OCI-LY7 (cell line): ENCODE data around the gene CEND1. TPM values are rescaled to one million over a fixed set of nuclear protein-coding genes. Genes with fewer than 3 reads are reported as not detected.

Experiments used
- BruUV-seq: library from RNA; stranded (reverse); fragments of 400-500 nt; replicated peaks from 2 replicates; lab custom pipeline; 2021; lab: Mats Ljungman, UMichigan
- CTCF ChIA-PET: fragments of 300-600 bp; sonication (Branson Sonifier 250); formaldehyde crosslinking; loops from one replicate; lab custom pipeline; 2022; ENCODE audit warnings: antibody characterized with exemption; ENCODE audit not compliant: unreplicated experiment; lab: Charles Lee
- POLR2A ChIA-PET: fragments of 300-600 bp; sonication (Branson Sonifier 250); formaldehyde crosslinking; loops from one replicate; lab custom pipeline; 2022; ENCODE audit warnings: antibody characterized with exemption; lab: Charles Lee
- DNase-seq: peaks from one replicate; pipeline ENCODE4 v3.0.0-alpha.2; 2015; ENCODE audit warnings: low spot score
- H2AFZ ChIP-seq: fragments of 200-600 bp; sonication (generic), shearing (Covaris generic); 2 replicates; pipeline ENCODE4 v1.6.1; 2014; ENCODE audit warnings: mild to moderate bottlenecking, antibody characterized with exemption, low read length, moderate library complexity
- H3K27ac ChIP-seq: fragments of 200-600 bp; sonication (generic); 2 replicates; pipeline ENCODE4 v1.5.1; 2014; ENCODE audit warnings: mixed run types, low read depth, mild to moderate bottlenecking, moderate library complexity, low read length, inconsistent platforms; ENCODE audit not compliant: poor library complexity, severe bottlenecking
- H3K36me3 ChIP-seq: fragments of 200-600 bp; sonication (generic); 2 replicates; pipeline ENCODE4 v1.6.1; 2014; ENCODE audit warnings: mild to moderate bottlenecking, antibody characterized with exemption, low read length, moderate library complexity, mixed read lengths; ENCODE audit not compliant: insufficient read depth
- H3K4me1 ChIP-seq: fragments of 200-600 bp; sonication (generic); 2 replicates; pipeline ENCODE4 v1.5.1; 2014; ENCODE audit warnings: mild to moderate bottlenecking, low read length; ENCODE audit not compliant: insufficient read depth, poor library complexity, severe bottlenecking
- H3K4me2 ChIP-seq: fragments of 200-600 bp; sonication (generic); 2 replicates; pipeline ENCODE4 v1.6.1; 2014; ENCODE audit warnings: mild to moderate bottlenecking, low read length
- H3K4me3 ChIP-seq: fragments of 200-600 bp; sonication (generic); 2 replicates; pipeline ENCODE4 v1.5.1; 2014; ENCODE audit warnings: mild to moderate bottlenecking, low read depth, low read length; ENCODE audit not compliant: poor library complexity, severe bottlenecking
- H3K79me2 ChIP-seq: fragments of 200-600 bp; sonication (generic); 2 replicates; pipeline ENCODE4 v1.6.1; 2016; ENCODE audit warnings: low read depth, mild to moderate bottlenecking, low read length, moderate library complexity, mixed read lengths; ENCODE audit not compliant: insufficient read depth
- H3K9me2 ChIP-seq: fragments of 200-600 bp; sonication (generic); 2 replicates; pipeline ENCODE4 v1.6.1; 2016; ENCODE audit warnings: mild to moderate bottlenecking, low read length, mixed read lengths; ENCODE audit not compliant: insufficient read depth
- H3K9me3 ChIP-seq: fragments of 200-600 bp; sonication (generic); 2 replicates; pipeline ENCODE4 v1.6.1; 2014; ENCODE audit warnings: mild to moderate bottlenecking, mixed run types, low read length, mixed read lengths
- H4K20me1 ChIP-seq: fragments of 200-600 bp; sonication (generic); 2 replicates; pipeline ENCODE4 v1.6.1; 2014; ENCODE audit warnings: mild to moderate bottlenecking, antibody characterized with exemption, low read length, moderate library complexity, mixed read lengths; ENCODE audit not compliant: insufficient read depth
- CTCF ChIP-seq: fragments of 200-600 bp; sonication (generic); conservative IDR thresholded peaks from 2 replicates; pipeline ENCODE4 v1.5.1; 2014; ENCODE audit warnings: mild to moderate bottlenecking, antibody characterized with exemption, low read length, moderate library complexity, mixed read lengths
- EZH2phosphoT487 ChIP-seq: fragments of 200-600 bp; sonication (generic); IDR thresholded peaks from 2 replicates; pipeline ENCODE4 v1.6.1; 2018; ENCODE audit warnings: low read depth, borderline replicate concordance, mild to moderate bottlenecking, mixed run types, antibody characterized with exemption, low read length, moderate library complexity, mixed read lengths
- intact Hi-C: fragments of 100-400 bp; cut with micrococcal nuclease; formaldehyde crosslinking; loops from one replicate; pipeline ENCODE4 v1.10.0; 2022; ENCODE audit not compliant: unreplicated experiment
- total RNA-seq, 2 experiments: library from RNA; depleted of rRNA in 1 of 2; stranded (reverse); fragments of >200 nt in 1 of 2; shearing (Covaris generic) in 1 of 2; gene quantifications; 2 replicates each; pipeline ENCODE4 v1.2.3, GENCODE V29; 2014 to 2022

The CEND1 gene
- total RNA-seq, 2 experiments from 2014 or later = 17.5 to 32.5 TPM

- TF ChIP-seq CTCF = no peak
- no peak for TF ChIP-seq EZH2phosphoT487
- CTCF ChIA-PET = no interaction called here
- H3K79me2 ChIP-seq = no peaks in the 10 kb centered on the region
- no peak for DNase-seq
- H3K36me3 ChIP-seq = peaks cover 88% of the 10 kb centered on the region
- H4K20me1 ChIP-seq = no peaks in the 10 kb centered on the region
- no peak overlapping the region for H3K4me2 ChIP-seq
- no peak overlapping the region for H3K27ac ChIP-seq
- H3K4me3 ChIP-seq = no peak overlapping the region
- no peak overlapping the region for H2AFZ ChIP-seq
- POLR2A ChIA-PET = no interaction called here
- H3K9me3 ChIP-seq = no peaks in the 10 kb centered on the region
- no peaks in the 10 kb centered on the region for H3K4me1 ChIP-seq
- intact Hi-C loops = loop anchor here (1.0 kb wide), 1 partner anchor 37 kb away; no protein-coding TSS in a partner anchor
- H3K9me2 ChIP-seq = no peaks in the 10 kb centered on the region
- BruUV-seq = no TSS peak
Measured at GRCh38 chr11:765802-766091, 24.1 kb downstream of the CEND1 start.

GRCh38 chr11:765025-765801, 24.7 kb downstream of the CEND1 start:
- TF ChIP-seq EZH2phosphoT487 (no peak), CTCF (peak; percentile 75)
- intact Hi-C loops = loop anchor here (1.0 kb wide), 1 partner anchor 37 kb away; no protein-coding TSS in a partner anchor
- no peak overlapping the region for H3K4me3 ChIP-seq
- no TSS peak for BruUV-seq
- CTCF ChIA-PET = no interaction called here
- H3K36me3 ChIP-seq = peaks cover 88% of the 10 kb centered on the region
- H3K4me2 ChIP-seq = no peak overlapping the region
- H3K79me2 ChIP-seq = no peaks in the 10 kb centered on the region
- H4K20me1 ChIP-seq = no peaks in the 10 kb centered on the region
- POLR2A ChIA-PET = no interaction called here
- no peak overlapping the region for H3K27ac ChIP-seq
- H3K9me2 ChIP-seq = no peaks in the 10 kb centered on the region
- no peaks in the 10 kb centered on the region for H3K4me1 ChIP-seq
- no peaks in the 10 kb centered on the region for H3K9me3 ChIP-seq
- peak; percentile 65 for DNase-seq
- H2AFZ ChIP-seq = no peak overlapping the region
